ENCODE data around the gene ESRRA.

ESRRA gene

GRCh38 chr11:64287676-64288352 is 17.5 kb upstream of the ESRRA start:
- no peak overlapping the region for H2BK5ac ChIP-seq (ENCODE audit: low read length)
- H3K4me3 ChIP-seq (ENCODE audit: low read length in 2 of 2) = no peak overlapping the region
- H3K79me1 ChIP-seq (ENCODE audit: low read depth, low read length) = peaks cover 4% of the 10 kb centered on the region
- WGBS, 2 donors (ENCODE audit: extremely low coverage in 2 of 2, insufficient read length in 2 of 2, insufficient replicate concordance in 1 of 2) = no CpG with 5 or more reads among the region's 33 CpGs
- H4K8ac ChIP-seq (ENCODE audit: low read depth, low read length) = no peak overlapping the region
- H3K4me2 ChIP-seq (ENCODE audit: insufficient read depth, low read length, poor library complexity, severe bottlenecking) = no peak overlapping the region
- no peak for DNase-seq (ENCODE audit: low spot score)
- no peak overlapping the region for H3K4ac ChIP-seq (ENCODE audit: low read length)
- peak overlapping the region; percentile 89 for H3K14ac ChIP-seq (ENCODE audit: low read length)
- peak overlapping the region; percentile 84 for H2AK5ac ChIP-seq (ENCODE audit: low read depth, low read length)
- peaks cover 9 to 10% of the 10 kb centered on the region in 2 donors for H3K4me1 ChIP-seq (ENCODE audit: control insufficient read depth in 2 of 2, insufficient read depth in 1 of 2, low read depth in 1 of 2, low read length in 2 of 2)
- peak overlapping the region; percentile 34 for H3K23ac ChIP-seq (ENCODE audit: low read depth, low read length, poor library complexity)
- H3K36me3 ChIP-seq (replicated peaks in 1 of 2; ENCODE audit: control insufficient read depth in 2 of 2, insufficient read depth in 2 of 2, low read length in 2 of 2) = peaks cover 0 to 5% of the 10 kb centered on the region in 2 donors
- peak overlapping the region; percentile 90 for H2BK12ac ChIP-seq (ENCODE audit: low read length)
- H3K18ac ChIP-seq (ENCODE audit: low read length) = no peak overlapping the region
- H3K27me3 ChIP-seq (ENCODE audit: control insufficient read depth in 3 of 3, insufficient read depth in 3 of 3, low read depth in 1 of 3, low read length in 3 of 3) = peaks cover 24 to 37% (median 36%) of the 10 kb centered on the region in 3 experiments
- H3K27ac ChIP-seq (replicated peaks; ENCODE audit: low read length) = no peak overlapping the region
- no peak overlapping the region for H2AFZ ChIP-seq (ENCODE audit: low read length)
- H2BK15ac ChIP-seq (ENCODE audit: low read length) = no peak overlapping the region
- H4K91ac ChIP-seq (ENCODE audit: low read depth, low read length, poor library complexity) = no peak overlapping the region
- H3K9me3 ChIP-seq (replicated peaks in 1 of 2; ENCODE audit: control insufficient read depth in 2 of 2, insufficient read depth in 1 of 2, low read depth in 1 of 2, low read length in 2 of 2) = no peaks in the 10 kb centered on the region
- peak overlapping the region; percentile 81 for H2BK120ac ChIP-seq (ENCODE audit: low read depth, low read length)
- H3K9ac ChIP-seq (ENCODE audit: low read depth, low read length, poor library complexity) = peak overlapping the region; percentile 44

GRCh38 chr11:64288353-64288750 is 17.0 kb upstream of the ESRRA start:
- peak overlapping the region; percentile 84 for H2AK5ac ChIP-seq (ENCODE audit: low read depth, low read length)
- no peak overlapping the region for H3K4me2 ChIP-seq (ENCODE audit: insufficient read depth, low read length, poor library complexity, severe bottlenecking)

GRCh38 chr11:64289002-64289564 is 16.2 kb upstream of the ESRRA start:
- Histone ChIP-seq H4K91ac (ENCODE audit: low read depth, low read length, poor library complexity) (no peak overlapping the region), H3K4me1 (ENCODE audit: control insufficient read depth in 2 of 2, insufficient read depth in 1 of 2, low read depth in 1 of 2, low read length in 2 of 2) (peaks cover 6 to 7% of the 10 kb centered on the region in 2 donors), H3K36me3 (replicated peaks in 1 of 2; ENCODE audit: control insufficient read depth in 2 of 2, insufficient read depth in 2 of 2, low read length in 2 of 2) (no peaks in the 10 kb centered on the region), H3K27me3 (ENCODE audit: control insufficient read depth in 3 of 3, insufficient read depth in 3 of 3, low read depth in 1 of 3, low read length in 3 of 3) (peaks cover 32 to 49% (median 49%) of the 10 kb centered on the region in 3 experiments), H2BK120ac (ENCODE audit: low read depth, low read length) (no peak overlapping the region), H2AK5ac (ENCODE audit: low read depth, low read length) (peak overlapping the region; percentile 56), H3K9ac (ENCODE audit: low read depth, low read length, poor library complexity) (no peak overlapping the region), H3K79me1 (ENCODE audit: low read depth, low read length) (peaks cover 2% of the 10 kb centered on the region), H2BK12ac (ENCODE audit: low read length) (no peak overlapping the region), H3K4me2 (ENCODE audit: insufficient read depth, low read length, poor library complexity, severe bottlenecking) (no peak overlapping the region), H3K4me3 (ENCODE audit: low read length in 2 of 2) (no peak overlapping the region), H3K14ac (ENCODE audit: low read length) (peak overlapping the region; percentile 38), H2BK15ac (ENCODE audit: low read length) (no peak overlapping the region), H3K27ac (replicated peaks; ENCODE audit: low read length) (no peak overlapping the region), H4K8ac (ENCODE audit: low read depth, low read length) (no peak overlapping the region), H3K18ac (ENCODE audit: low read length) (no peak overlapping the region), H3K9me3 (replicated peaks in 1 of 2; ENCODE audit: control insufficient read depth in 2 of 2, insufficient read depth in 1 of 2, low read depth in 1 of 2, low read length in 2 of 2) (no peaks in the 10 kb centered on the region), H2AFZ (ENCODE audit: low read length) (no peak overlapping the region), H2BK5ac (ENCODE audit: low read length) (no peak overlapping the region), H3K4ac (ENCODE audit: low read length) (no peak overlapping the region), H3K23ac (ENCODE audit: low read depth, low read length, poor library complexity) (peak overlapping the region; percentile 31)
- no CpG with 5 or more reads among the region's 13 CpGs for WGBS, 2 donors (ENCODE audit: extremely low coverage in 2 of 2, insufficient read length in 2 of 2, insufficient replicate concordance in 1 of 2)
- DNase-seq (ENCODE audit: low spot score) = no peak

More at GRCh38 chr11:64288353-64288750, 17.0 kb upstream of the ESRRA start:
- Histone ChIP-seq H4K8ac (ENCODE audit: low read depth, low read length) (no peak overlapping the region), H2BK12ac (ENCODE audit: low read length) (no peak overlapping the region), H3K9ac (ENCODE audit: low read depth, low read length, poor library complexity) (peak overlapping the region; percentile 44), H3K4me1 (ENCODE audit: control insufficient read depth in 2 of 2, insufficient read depth in 1 of 2, low read depth in 1 of 2, low read length in 2 of 2) (peaks cover 9 to 10% of the 10 kb centered on the region in 2 donors), H3K27me3 (ENCODE audit: control insufficient read depth in 3 of 3, insufficient read depth in 3 of 3, low read depth in 1 of 3, low read length in 3 of 3) (peaks cover 29 to 42% (median 41%) of the 10 kb centered on the region in 3 experiments), H2BK5ac (ENCODE audit: low read length) (no peak overlapping the region), H3K27ac (replicated peaks; ENCODE audit: low read length) (no peak overlapping the region), H4K91ac (ENCODE audit: low read depth, low read length, poor library complexity) (no peak overlapping the region), H3K4ac (ENCODE audit: low read length) (no peak overlapping the region), H2BK15ac (ENCODE audit: low read length) (no peak overlapping the region), H3K23ac (ENCODE audit: low read depth, low read length, poor library complexity) (peak overlapping the region; percentile 34), H2BK120ac (ENCODE audit: low read depth, low read length) (no peak overlapping the region), H3K4me3 (ENCODE audit: low read length in 2 of 2) (no peak overlapping the region), H3K36me3 (replicated peaks in 1 of 2; ENCODE audit: control insufficient read depth in 2 of 2, insufficient read depth in 2 of 2, low read length in 2 of 2) (peaks cover 0 to under 1% of the 10 kb centered on the region in 2 donors), H2AFZ (ENCODE audit: low read length) (no peak overlapping the region), H3K9me3 (replicated peaks in 1 of 2; ENCODE audit: control insufficient read depth in 2 of 2, insufficient read depth in 1 of 2, low read depth in 1 of 2, low read length in 2 of 2) (no peaks in the 10 kb centered on the region), H3K18ac (ENCODE audit: low read length) (no peak overlapping the region), H3K79me1 (ENCODE audit: low read depth, low read length) (peaks cover 4% of the 10 kb centered on the region), H3K14ac (ENCODE audit: low read length) (no peak overlapping the region)
- DNase-seq (ENCODE audit: low spot score) = no peak
- WGBS, 2 donors (ENCODE audit: extremely low coverage in 2 of 2, insufficient read length in 2 of 2, insufficient replicate concordance in 1 of 2) = no CpG with 5 or more reads among the region's 9 CpGs
